PFSK-1 (cell line): Measurements from ENCODE around the gene PDE2A.

Source experiments
- FOXP2 ChIP-seq: optimal IDR thresholded peaks from 2 replicates; pipeline ENCODE3; 2011; ENCODE audit warnings: borderline replicate concordance, control low read depth, inconsistent platforms; ENCODE audit not compliant: insufficient read depth; ENCODE audit errors: extremely low read length, extremely low read depth
- POLR2AphosphoS5 ChIP-seq: IDR thresholded peaks from 2 replicates; pipeline ENCODE4 v1.6.1; 2012; ENCODE audit warnings: low read depth, mild to moderate bottlenecking, control low read depth, low read length, moderate library complexity
- SIN3A ChIP-seq: IDR thresholded peaks from 2 replicates; pipeline ENCODE4 v1.6.1; 2012; ENCODE audit warnings: mild to moderate bottlenecking, low read length, moderate library complexity, borderline replicate concordance; ENCODE audit not compliant: insufficient read depth
- TAF1 ChIP-seq: IDR thresholded peaks from 2 replicates; pipeline ENCODE4 v1.6.1; 2012; ENCODE audit warnings: low read length, control low read depth, borderline replicate concordance; ENCODE audit not compliant: insufficient read depth
- TF ChIP-seq, protein P1 (sequence below), 2 experiments: IDR thresholded peaks; 2 replicates each; pipeline versions ENCODE4 v1.6.1 to v1.8.0; 2011 to 2012; ENCODE audit warnings: low read depth in 2 of 2, low read length in 2 of 2, control low read depth in 1 of 2, inconsistent platforms in 1 of 2, mild to moderate bottlenecking in 1 of 2, moderate library complexity in 1 of 2; ENCODE audit not compliant: insufficient read depth in 1 of 2

Gene PDE2A

GRCh38 chr11:72696866-72697700 is 22.9 kb upstream of the PDE2A start:
- TF ChIP-seq POLR2AphosphoS5, result no peak
- TF ChIP-seq, protein P1, sequence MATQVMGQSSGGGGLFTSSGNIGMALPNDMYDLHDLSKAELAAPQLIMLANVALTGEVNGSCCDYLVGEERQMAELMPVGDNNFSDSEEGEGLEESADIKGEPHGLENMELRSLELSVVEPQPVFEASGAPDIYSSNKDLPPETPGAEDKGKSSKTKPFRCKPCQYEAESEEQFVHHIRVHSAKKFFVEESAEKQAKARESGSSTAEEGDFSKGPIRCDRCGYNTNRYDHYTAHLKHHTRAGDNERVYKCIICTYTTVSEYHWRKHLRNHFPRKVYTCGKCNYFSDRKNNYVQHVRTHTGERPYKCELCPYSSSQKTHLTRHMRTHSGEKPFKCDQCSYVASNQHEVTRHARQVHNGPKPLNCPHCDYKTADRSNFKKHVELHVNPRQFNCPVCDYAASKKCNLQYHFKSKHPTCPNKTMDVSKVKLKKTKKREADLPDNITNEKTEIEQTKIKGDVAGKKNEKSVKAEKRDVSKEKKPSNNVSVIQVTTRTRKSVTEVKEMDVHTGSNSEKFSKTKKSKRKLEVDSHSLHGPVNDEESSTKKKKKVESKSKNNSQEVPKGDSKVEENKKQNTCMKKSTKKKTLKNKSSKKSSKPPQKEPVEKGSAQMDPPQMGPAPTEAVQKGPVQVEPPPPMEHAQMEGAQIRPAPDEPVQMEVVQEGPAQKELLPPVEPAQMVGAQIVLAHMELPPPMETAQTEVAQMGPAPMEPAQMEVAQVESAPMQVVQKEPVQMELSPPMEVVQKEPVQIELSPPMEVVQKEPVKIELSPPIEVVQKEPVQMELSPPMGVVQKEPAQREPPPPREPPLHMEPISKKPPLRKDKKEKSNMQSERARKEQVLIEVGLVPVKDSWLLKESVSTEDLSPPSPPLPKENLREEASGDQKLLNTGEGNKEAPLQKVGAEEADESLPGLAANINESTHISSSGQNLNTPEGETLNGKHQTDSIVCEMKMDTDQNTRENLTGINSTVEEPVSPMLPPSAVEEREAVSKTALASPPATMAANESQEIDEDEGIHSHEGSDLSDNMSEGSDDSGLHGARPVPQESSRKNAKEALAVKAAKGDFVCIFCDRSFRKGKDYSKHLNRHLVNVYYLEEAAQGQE (IDR thresholded peaks at IDR 0.05; ENCODE audit: insufficient read depth in 1 of 2, low read depth in 2 of 2, low read length in 2 of 2), result no peak
- TF ChIP-seq TAF1, result no peak
- TF ChIP-seq SIN3A, result no peak
- TF ChIP-seq FOXP2, result no peak

DNA sequence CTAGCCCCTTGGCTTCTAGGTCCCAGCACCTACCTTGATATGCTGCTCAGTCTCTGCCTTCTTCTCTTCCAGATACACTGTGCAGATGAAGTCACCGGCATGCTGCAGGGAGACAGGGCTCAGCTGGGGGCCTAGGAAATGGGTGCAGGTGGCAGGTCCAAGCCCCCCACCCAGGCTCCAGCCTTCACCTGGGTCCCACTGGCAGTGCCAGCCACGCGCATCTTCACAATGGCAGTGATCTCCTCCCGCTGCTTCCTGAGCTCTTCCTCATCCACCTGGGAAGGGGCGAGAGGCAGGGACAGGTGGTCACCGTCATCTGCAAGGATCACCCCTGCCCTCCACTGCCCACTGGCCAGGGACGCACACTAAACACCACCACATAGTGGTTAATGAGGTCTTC is 21.1 kb upstream of the PDE2A start:
- TF ChIP-seq FOXP2, result no peak
- no peak for TF ChIP-seq POLR2AphosphoS5
- no peak for TF ChIP-seq SIN3A
- no peak for TF ChIP-seq TAF1
- TF ChIP-seq, protein P1 (IDR thresholded peaks at IDR 0.05; ENCODE audit: insufficient read depth in 1 of 2, low read depth in 2 of 2, low read length in 2 of 2), result no peak

DNA sequence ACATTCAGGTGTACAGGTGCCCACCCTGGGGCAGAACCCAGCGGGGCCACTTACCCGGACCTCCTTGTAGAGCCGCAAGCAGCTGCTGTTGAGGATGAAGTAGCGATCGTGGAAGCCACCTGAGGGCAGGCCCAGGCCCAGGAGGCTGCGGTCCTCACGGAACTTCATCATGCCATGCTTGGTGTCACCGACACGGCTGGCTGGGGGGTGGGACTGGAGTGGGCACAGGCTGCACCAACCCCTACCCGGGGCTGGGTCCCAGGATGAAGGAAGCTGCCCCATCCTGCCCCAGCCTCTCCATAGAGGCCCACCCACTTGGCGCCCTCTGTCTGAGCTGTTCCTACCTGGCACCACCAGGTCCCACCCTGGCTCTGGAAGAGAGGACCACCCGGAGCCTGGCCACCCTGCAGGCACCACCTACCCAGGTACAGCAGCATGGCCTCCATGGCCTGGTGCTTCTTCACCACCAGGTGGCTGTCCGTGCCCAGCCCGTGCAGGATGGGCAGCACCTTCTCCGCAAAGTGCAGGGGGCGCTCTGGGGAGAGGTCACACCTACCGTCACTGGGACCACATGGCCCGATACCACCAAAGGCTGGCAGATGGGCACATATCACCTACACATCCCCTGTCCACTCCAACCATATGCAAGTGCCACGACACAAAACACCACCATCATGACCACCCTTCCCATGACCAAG is 19.2 kb upstream of the PDE2A start:
- TF ChIP-seq TAF1, result no peak
- TF ChIP-seq SIN3A, result no peak
- TF ChIP-seq, protein P1 (IDR thresholded peaks at IDR 0.05; ENCODE audit: insufficient read depth in 1 of 2, low read depth in 2 of 2, low read length in 2 of 2), result no peak

DNA sequence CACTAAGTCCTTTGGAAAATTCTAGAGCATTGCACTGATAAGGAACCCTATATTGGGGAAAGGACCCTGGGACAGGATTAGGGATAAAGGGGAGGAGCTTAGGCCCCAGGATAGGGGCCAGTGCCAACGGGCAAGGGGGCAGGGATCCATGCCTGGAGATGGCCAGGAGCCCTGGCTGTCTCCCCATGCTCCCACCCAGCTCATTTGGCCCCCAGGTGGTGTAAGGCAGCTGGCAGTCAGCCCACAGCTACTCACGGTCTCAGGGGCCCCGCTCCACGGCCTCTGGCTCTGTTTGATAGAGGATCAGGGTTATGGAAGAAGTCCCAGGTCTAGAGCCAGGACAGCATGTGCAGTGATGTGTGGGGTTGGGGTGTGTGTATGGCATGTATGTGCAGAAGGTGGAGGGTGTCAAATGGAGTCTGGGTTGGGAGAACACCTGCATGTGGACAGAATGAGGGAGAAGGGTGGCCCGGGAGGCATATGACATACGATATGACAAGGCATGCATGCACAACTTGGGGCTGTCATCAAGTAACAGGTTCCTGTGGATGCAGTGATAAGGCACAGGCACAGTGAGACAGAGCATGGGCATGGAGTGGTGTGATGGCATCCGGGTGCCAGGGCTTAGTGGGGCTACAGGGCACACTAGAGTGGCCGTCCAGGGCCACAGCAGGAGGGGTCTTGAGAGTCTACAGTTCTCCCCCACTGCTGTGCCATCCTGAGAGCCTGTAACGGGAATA is 18.4 kb upstream of the PDE2A start:
- TF ChIP-seq, protein P1 (IDR thresholded peaks at IDR 0.05; ENCODE audit: insufficient read depth in 1 of 2, low read depth in 2 of 2, low read length in 2 of 2), result no peak
- TF ChIP-seq TAF1, result no peak
- TF ChIP-seq POLR2AphosphoS5, result no peak
- no peak for TF ChIP-seq SIN3A
- no peak for TF ChIP-seq FOXP2
